ENCODE measurements around the gene KRTAP4-12.
"Not testable (repeated sequence)": the region's sequence is repeated elsewhere in the genome, so short reads cannot be mapped to it uniquely, and the experiment has no call there.

The KRTAP4-12 gene

GRCh38 chr17:41127371-41127770, 3.4 kb upstream of the KRTAP4-12 start:
- H3K4me1 ChIP-seq (ENCODE audit: control insufficient read depth in 1 of 2, insufficient read depth in 2 of 2, low read length in 2 of 2) = no peaks in the 10 kb centered on the region
- no peaks in the 10 kb centered on the region for H3K9me3 ChIP-seq (ENCODE audit: control insufficient read depth in 1 of 2, low read length in 2 of 2)
- H3K27ac ChIP-seq (ENCODE audit: low read depth, low read length) = no peak overlapping the region
- no peaks in the 10 kb centered on the region for H3K36me3 ChIP-seq (ENCODE audit: control insufficient read depth in 1 of 2, insufficient read depth in 2 of 2, low read length in 2 of 2)
- no peak overlapping the region for H3K9ac ChIP-seq (ENCODE audit: low read depth in 1 of 2, low read length in 2 of 2)
- no peak overlapping the region for H3K4me3 ChIP-seq (ENCODE audit: low read depth in 1 of 2, low read length in 2 of 2)
- no peaks in the 10 kb centered on the region for H3K27me3 ChIP-seq (ENCODE audit: control insufficient read depth in 1 of 2, insufficient read depth in 2 of 2, low read length in 2 of 2)

- Histone ChIP-seq H3K9me3 (ENCODE audit: control insufficient read depth in 1 of 2, low read length in 2 of 2) (no peaks in the 10 kb centered on the region), H3K4me1 (ENCODE audit: control insufficient read depth in 1 of 2, insufficient read depth in 2 of 2, low read length in 2 of 2) (no peaks in the 10 kb centered on the region), H3K4me3 (ENCODE audit: low read depth in 1 of 2, low read length in 2 of 2) (no peak overlapping the region), H3K27ac (ENCODE audit: low read depth, low read length) (no peak overlapping the region), H3K36me3 (ENCODE audit: control insufficient read depth in 1 of 2, insufficient read depth in 2 of 2, low read length in 2 of 2) (no peaks in the 10 kb centered on the region), H3K9ac (ENCODE audit: low read depth in 1 of 2, low read length in 2 of 2) (no peak overlapping the region), H3K27me3 (ENCODE audit: control insufficient read depth in 1 of 2, insufficient read depth in 2 of 2, low read length in 2 of 2) (no peaks in the 10 kb centered on the region)
Observed at GRCh38 chr17:41126412-41126811, 2.4 kb upstream of the KRTAP4-12 start.

GRCh38 chr17:41125064-41125463, 1.1 kb upstream of the KRTAP4-12 start:
- Histone ChIP-seq H3K27me3 (ENCODE audit: control insufficient read depth in 1 of 2, insufficient read depth in 2 of 2, low read length in 2 of 2) (no peaks in the 10 kb centered on the region), H3K27ac (ENCODE audit: low read depth, low read length) (no peak overlapping the region), H3K36me3 (ENCODE audit: control insufficient read depth in 1 of 2, insufficient read depth in 2 of 2, low read length in 2 of 2) (no peaks in the 10 kb centered on the region), H3K9me3 (ENCODE audit: control insufficient read depth in 1 of 2, low read length in 2 of 2) (no peaks in the 10 kb centered on the region), H3K9ac (ENCODE audit: low read depth in 1 of 2, low read length in 2 of 2) (no peak overlapping the region), H3K4me1 (ENCODE audit: control insufficient read depth in 1 of 2, insufficient read depth in 2 of 2, low read length in 2 of 2) (no peaks in the 10 kb centered on the region), H3K4me3 (ENCODE audit: low read depth in 1 of 2, low read length in 2 of 2) (no peak overlapping the region)

- not testable (repeated sequence) for H3K27me3 ChIP-seq (ENCODE audit: control insufficient read depth in 1 of 2, insufficient read depth in 2 of 2, low read length in 2 of 2); H3K4me3 ChIP-seq (ENCODE audit: low read depth in 1 of 2, low read length in 2 of 2); H3K9ac ChIP-seq (ENCODE audit: low read depth in 1 of 2, low read length in 2 of 2); H3K9me3 ChIP-seq (ENCODE audit: control insufficient read depth in 1 of 2, low read length in 2 of 2); H3K27ac ChIP-seq (ENCODE audit: low read depth, low read length); H3K36me3 ChIP-seq (ENCODE audit: control insufficient read depth in 1 of 2, insufficient read depth in 2 of 2, low read length in 2 of 2); H3K4me1 ChIP-seq (ENCODE audit: control insufficient read depth in 1 of 2, insufficient read depth in 2 of 2, low read length in 2 of 2)
Observed at GRCh38 chr17:41123292-41123990, 541 bp downstream of the KRTAP4-12 start.

GRCh38 chr17:41121742-41122141, 2.2 kb downstream of the KRTAP4-12 start:
- Histone ChIP-seq H3K27ac (ENCODE audit: low read depth, low read length) (no peak overlapping the region), H3K4me3 (ENCODE audit: low read depth in 1 of 2, low read length in 2 of 2) (no peak overlapping the region), H3K36me3 (ENCODE audit: control insufficient read depth in 1 of 2, insufficient read depth in 2 of 2, low read length in 2 of 2) (no peaks in the 10 kb centered on the region), H3K9ac (ENCODE audit: low read depth in 1 of 2, low read length in 2 of 2) (no peak overlapping the region), H3K9me3 (ENCODE audit: control insufficient read depth in 1 of 2, low read length in 2 of 2) (no peaks in the 10 kb centered on the region), H3K27me3 (ENCODE audit: control insufficient read depth in 1 of 2, insufficient read depth in 2 of 2, low read length in 2 of 2) (no peaks in the 10 kb centered on the region), H3K4me1 (ENCODE audit: control insufficient read depth in 1 of 2, insufficient read depth in 2 of 2, low read length in 2 of 2) (no peaks in the 10 kb centered on the region)

- not testable (repeated sequence) for H3K9me3 ChIP-seq (ENCODE audit: control insufficient read depth in 1 of 2, low read length in 2 of 2); H3K4me1 ChIP-seq (ENCODE audit: control insufficient read depth in 1 of 2, insufficient read depth in 2 of 2, low read length in 2 of 2); H3K9ac ChIP-seq (ENCODE audit: low read depth in 1 of 2, low read length in 2 of 2); H3K4me3 ChIP-seq (ENCODE audit: low read depth in 1 of 2, low read length in 2 of 2); H3K27ac ChIP-seq (ENCODE audit: low read depth, low read length); H3K27me3 ChIP-seq (ENCODE audit: control insufficient read depth in 1 of 2, insufficient read depth in 2 of 2, low read length in 2 of 2); H3K36me3 ChIP-seq (ENCODE audit: control insufficient read depth in 1 of 2, insufficient read depth in 2 of 2, low read length in 2 of 2)
Observed at GRCh38 chr17:41119696-41120690, 4.0 kb downstream of the KRTAP4-12 start.

GRCh38 chr17:41118721-41119120, 5.3 kb downstream of the KRTAP4-12 start:
- H3K9me3 ChIP-seq (ENCODE audit: control insufficient read depth in 1 of 2, low read length in 2 of 2) = no peaks in the 10 kb centered on the region
- H3K4me1 ChIP-seq (ENCODE audit: control insufficient read depth in 1 of 2, insufficient read depth in 2 of 2, low read length in 2 of 2) = no peaks in the 10 kb centered on the region
- H3K36me3 ChIP-seq (ENCODE audit: control insufficient read depth in 1 of 2, insufficient read depth in 2 of 2, low read length in 2 of 2) = no peaks in the 10 kb centered on the region
- no peak overlapping the region for H3K4me3 ChIP-seq (ENCODE audit: low read depth in 1 of 2, low read length in 2 of 2)
- H3K9ac ChIP-seq (ENCODE audit: low read depth in 1 of 2, low read length in 2 of 2) = no peak overlapping the region
- peaks cover 0 to 8% of the 10 kb centered on the region in 2 donors for H3K27me3 ChIP-seq (ENCODE audit: control insufficient read depth in 1 of 2, insufficient read depth in 2 of 2, low read length in 2 of 2)
- H3K27ac ChIP-seq (ENCODE audit: low read depth, low read length) = no peak overlapping the region

- H3K36me3 ChIP-seq (ENCODE audit: control insufficient read depth in 1 of 2, insufficient read depth in 2 of 2, low read length in 2 of 2); H3K27me3 ChIP-seq (ENCODE audit: control insufficient read depth in 1 of 2, insufficient read depth in 2 of 2, low read length in 2 of 2); H3K9ac ChIP-seq (ENCODE audit: low read depth in 1 of 2, low read length in 2 of 2); H3K9me3 ChIP-seq (ENCODE audit: control insufficient read depth in 1 of 2, low read length in 2 of 2); H3K27ac ChIP-seq (ENCODE audit: low read depth, low read length); H3K4me3 ChIP-seq (ENCODE audit: low read depth in 1 of 2, low read length in 2 of 2); H3K4me1 ChIP-seq (ENCODE audit: control insufficient read depth in 1 of 2, insufficient read depth in 2 of 2, low read length in 2 of 2): not testable (repeated sequence)
Observed at GRCh38 chr17:41117846-41118386, 6.1 kb downstream of the KRTAP4-12 start, which contains the start of gene KRTAP4-11. Gene KRTAP4-11 (minus strand): TSS chr17:41118373. CDS start chr17:41118315, 58 bp downstream.

GRCh38 chr17:41116297-41116696, 7.7 kb downstream of the KRTAP4-12 start:
- no peak overlapping the region for H3K9ac ChIP-seq (ENCODE audit: low read depth in 1 of 2, low read length in 2 of 2)
- no peaks in the 10 kb centered on the region for H3K9me3 ChIP-seq (ENCODE audit: control insufficient read depth in 1 of 2, low read length in 2 of 2)
- peaks cover 0 to 8% of the 10 kb centered on the region in 2 donors for H3K27me3 ChIP-seq (ENCODE audit: control insufficient read depth in 1 of 2, insufficient read depth in 2 of 2, low read length in 2 of 2)
- no peaks in the 10 kb centered on the region for H3K36me3 ChIP-seq (ENCODE audit: control insufficient read depth in 1 of 2, insufficient read depth in 2 of 2, low read length in 2 of 2)
- no peaks in the 10 kb centered on the region for H3K4me1 ChIP-seq (ENCODE audit: control insufficient read depth in 1 of 2, insufficient read depth in 2 of 2, low read length in 2 of 2)
- H3K27ac ChIP-seq (ENCODE audit: low read depth, low read length) = no peak overlapping the region
- no peak overlapping the region for H3K4me3 ChIP-seq (ENCODE audit: low read depth in 1 of 2, low read length in 2 of 2)
